ENCODE results near the gene CATSPER4.

Gene CATSPER4

DNA sequence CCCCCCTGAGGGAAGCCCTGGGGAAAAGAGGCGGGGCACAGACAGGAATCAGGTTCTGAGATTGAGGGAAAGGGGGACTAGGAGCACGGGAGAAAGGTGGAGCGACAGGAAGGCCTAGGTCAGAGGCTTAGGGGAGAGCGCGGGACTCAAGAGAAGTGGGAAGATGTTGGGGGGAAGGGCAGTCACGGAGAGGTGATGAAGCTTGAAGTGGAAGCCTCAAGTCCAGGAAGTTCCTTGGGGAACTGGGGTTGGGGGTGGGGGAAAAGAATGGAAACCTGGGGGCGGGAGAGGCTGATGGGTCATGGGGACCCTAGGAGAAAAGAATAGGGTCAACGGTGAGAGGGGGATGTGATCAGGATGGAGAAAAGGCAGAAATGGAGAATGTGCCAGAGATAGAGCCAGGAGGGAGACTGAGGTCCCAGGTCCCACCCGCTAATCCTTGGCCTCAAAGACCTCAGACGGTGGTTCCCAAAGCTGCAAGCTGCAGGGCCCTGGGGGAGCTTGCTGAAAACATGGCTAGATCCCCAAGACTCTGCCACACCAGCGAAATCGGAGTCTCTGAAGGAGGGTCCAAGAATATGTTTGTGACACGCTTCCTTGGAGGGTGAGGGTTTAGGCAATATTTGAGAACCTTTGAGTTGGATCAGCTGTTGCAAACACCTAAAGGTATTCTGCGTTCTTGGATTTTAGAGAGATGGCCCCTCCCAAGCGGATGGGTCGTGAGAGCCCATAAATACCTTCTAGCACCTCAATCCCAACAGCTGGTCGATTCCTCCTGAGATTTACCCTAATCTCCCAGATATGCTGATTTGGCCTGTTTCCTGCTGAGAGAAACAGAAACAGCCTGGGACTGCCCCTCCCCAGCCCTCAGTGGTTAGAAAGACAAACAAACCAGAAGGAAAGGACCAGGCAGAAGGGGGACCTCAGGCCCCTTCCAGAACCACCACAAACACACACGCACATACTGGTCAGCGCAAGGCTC lies 25.2 kb upstream of the CATSPER4 start:
- DNase-seq (ENCODE audit: low read depth) = no peak

DNA sequence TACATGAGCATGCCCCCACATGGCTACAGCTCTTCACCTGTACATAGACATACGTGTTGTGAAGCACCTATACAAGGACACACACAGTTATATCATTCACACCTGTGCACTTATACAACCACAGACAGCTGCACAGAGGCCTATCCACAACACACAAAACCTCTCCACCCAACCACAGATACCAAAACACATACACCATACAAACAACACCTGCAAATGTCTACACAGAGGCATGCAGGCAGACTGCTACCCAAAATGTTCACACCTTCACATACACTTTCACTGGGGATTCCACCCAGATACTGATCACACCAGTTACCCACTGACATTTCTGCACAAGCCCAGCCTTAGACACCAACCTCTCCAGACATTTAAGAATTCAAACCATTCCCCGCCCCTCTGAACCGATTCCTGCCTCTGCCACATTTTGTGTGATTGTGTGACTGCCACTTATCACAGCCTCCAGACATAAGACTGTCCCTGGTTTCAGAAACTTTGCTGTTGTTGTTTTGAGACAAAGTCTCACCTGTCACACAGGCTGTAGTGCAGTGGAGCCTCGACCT lies 23.6 kb upstream of the CATSPER4 start:
- no peak for DNase-seq (ENCODE audit: low read depth)

DNA sequence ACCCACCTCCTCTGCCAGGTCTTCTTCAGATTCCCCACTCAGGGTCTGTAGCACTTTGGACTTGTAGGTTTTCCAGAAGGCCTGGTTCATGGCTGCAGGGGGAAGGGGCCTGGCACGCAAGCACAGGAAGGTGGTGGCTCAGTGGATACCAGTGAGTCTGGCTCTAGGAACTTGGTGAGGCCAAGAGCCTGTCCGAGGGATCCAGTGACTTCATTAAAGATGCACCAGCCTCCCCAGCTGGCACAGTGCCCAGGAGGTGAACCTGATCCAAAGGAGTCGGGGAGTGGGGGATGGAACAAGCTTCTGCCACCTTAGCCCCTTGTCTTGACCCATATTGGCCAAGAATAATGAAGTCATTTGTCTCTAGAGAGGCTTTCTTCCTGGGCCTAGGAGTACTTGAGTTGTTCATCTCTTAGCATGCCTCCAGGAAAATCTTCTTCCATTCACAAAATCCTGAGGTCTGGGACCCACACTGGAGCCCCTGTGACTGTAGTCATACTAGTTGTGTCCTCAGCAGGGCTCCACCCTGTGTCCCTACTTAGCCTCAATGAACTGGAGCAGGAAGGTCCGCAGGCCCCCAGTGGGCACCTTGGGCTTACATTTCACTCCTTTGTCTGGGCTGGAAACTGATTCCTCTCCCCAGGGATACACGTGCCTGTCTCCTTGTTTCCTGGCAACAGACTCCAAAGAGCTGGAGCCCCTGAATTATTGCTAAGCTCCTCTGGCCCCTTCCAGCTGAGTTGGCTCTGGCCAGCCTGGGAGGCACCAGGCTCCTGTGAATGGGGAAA lies 21.8 kb upstream of the CATSPER4 start, which contains the start of gene C1orf232:
TSS of gene C1orf232 (minus strand) at position 554 of the 788 bp plus-strand sequence. CDS start at position 90, 464 bp downstream.
- DNase-seq (ENCODE audit: low read depth) = no peak

DNA sequence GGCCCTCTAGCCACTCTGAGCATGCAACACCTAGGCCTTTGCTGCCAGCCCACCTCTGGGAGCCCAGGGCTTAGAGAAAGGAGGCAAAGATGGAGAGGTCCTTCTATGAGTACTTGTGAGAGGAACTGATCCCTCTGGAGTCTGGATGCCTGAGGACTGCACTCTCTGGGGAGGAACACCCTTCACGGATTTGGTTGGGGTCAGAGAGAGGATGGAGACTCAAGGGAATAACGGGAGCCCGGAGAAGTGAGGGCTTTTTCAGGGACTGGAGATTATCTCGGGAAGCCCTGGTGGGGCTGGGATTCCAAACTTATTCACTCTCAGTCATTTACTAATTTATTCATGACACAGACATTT lies 21.2 kb upstream of the CATSPER4 start:
- no peak for DNase-seq (ENCODE audit: low read depth)

DNA sequence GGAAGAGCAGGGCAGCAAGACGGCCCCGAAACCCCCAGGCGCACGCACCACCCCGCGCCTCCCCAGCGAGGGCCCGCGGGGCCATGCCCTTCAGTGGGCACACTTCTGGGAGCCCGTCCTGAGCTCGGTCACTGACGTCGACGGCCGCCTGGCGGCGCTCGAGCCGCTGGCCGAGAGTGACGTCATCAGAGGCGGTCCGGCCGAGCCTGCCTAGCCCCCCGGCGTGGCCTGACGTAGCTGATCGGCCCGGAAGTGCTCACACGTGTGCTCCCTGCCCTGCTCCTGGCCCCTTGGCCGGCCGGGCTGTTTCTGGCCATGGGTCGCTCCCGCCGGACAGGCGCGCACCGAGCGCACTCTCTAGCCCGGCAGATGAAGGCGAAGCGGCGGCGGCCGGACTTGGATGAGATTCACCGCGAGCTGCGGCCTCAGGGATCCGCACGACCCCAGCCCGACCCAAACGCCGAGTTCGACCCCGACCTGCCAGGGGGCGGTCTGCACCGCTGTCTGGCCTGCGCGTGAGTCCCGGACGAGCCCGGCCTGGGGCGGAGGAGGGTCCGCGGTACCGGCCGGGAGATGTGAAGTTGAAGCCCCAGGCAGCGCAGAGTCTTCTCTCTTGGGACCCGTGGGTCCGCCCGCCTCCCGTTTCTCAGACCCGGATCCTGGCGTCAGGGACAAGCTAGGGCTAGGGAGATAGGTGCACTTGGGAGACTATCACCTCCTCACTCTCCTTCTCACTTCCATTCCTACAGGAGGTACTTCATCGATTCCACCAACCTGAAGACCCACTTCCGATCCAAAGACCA lies 20.5 kb upstream of the CATSPER4 start, which contains the start of gene ZNF593:
TSS of gene ZNF593 (plus strand) at position 240 of the 803 bp plus-strand sequence. CDS start at position 316, 76 bp downstream.
- peak; percentile 28 for DNase-seq (ENCODE audit: low read depth)

DNA sequence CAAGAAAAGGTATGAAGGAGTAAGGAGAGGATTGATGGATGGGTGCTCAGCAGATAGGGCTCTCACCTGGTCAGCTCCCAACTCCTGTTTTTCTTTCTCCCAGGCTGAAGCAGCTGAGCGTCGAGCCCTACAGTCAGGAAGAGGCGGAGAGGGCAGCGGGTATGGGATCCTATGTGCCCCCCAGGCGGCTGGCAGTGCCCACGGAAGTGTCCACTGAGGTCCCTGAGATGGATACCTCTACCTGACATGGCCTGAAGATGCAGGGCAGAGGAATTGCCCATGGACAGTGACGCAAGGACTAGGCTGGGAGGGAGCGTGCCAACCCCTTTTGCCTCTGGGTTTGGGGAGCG lies 20.0 kb upstream of the CATSPER4 start:
- no peak for DNase-seq (ENCODE audit: low read depth)

DNA sequence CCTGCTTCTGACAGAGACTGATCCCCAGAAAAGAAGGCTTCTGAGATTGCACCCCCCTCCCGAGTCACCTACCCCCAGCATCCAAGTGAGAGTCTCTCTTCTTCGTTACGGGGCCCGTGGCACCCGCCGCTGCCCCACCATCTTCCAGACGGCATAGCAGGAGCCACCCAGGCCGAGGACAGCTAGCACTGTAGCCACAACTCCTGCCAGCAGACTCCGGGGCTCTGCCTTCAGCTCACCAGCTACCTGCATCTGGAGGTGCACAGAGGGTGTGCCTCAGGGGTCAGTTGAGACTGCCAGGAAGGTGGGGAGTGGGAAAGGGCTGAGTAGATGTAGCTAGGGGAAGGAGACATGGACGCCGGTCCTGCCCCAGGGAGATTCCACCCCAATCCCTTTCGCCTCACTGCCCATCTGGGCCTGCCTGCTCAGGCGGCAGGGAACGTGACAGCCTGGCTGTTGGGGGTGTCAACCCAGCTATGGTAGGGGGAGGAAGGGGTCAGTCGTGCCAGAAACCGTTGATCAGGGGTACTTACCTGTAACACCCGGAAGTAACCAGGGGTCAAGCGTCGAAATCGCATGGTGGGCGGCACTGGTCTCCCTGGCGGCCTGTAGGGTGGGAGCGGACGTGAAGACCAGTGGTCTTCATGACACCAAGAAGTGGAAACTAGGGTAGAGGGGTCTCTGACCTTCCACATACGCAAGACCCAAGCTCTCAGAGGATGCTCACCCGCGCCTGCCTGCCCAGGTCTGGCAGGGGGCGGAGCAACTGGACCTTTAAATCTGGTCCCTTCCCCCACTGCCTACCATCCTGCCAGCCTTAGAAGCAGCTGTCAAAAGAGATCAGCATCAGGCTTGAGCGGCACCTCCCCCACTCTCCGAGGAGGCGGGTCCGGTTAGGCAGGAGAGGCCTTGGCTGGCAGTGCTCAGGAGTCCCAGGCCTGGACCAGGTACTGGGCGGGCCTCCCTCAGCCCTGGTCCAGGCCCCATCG lies 19.0 kb upstream of the CATSPER4 start, which contains the start of gene ZNF593OS:
TSS of gene ZNF593OS (minus strand) at position 749 of the 989 bp plus-strand sequence. CDS start at position 578, 171 bp downstream.
- no peak for DNase-seq (ENCODE audit: low read depth)

DNA sequence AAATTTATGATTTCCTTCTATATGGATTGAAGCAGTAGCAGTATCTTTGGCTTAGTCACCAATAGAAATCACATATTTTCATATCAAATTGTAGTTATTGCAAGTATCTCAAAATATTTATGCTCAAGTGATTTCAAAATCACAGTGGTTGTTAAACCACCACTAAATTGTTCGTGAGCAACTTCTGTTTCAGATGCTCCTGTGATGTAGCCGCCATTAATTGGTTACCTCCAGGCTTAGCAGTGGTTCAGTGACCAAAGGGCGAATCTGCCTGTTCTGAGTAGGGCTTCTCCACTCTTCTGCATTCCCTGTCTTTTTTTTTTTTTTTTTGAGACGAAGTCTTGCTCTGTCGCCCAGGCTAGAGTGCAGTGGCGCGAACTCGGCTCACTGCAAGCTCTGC lies 15.1 kb upstream of the CATSPER4 start:
- no peak for DNase-seq (ENCODE audit: low read depth)

DNA sequence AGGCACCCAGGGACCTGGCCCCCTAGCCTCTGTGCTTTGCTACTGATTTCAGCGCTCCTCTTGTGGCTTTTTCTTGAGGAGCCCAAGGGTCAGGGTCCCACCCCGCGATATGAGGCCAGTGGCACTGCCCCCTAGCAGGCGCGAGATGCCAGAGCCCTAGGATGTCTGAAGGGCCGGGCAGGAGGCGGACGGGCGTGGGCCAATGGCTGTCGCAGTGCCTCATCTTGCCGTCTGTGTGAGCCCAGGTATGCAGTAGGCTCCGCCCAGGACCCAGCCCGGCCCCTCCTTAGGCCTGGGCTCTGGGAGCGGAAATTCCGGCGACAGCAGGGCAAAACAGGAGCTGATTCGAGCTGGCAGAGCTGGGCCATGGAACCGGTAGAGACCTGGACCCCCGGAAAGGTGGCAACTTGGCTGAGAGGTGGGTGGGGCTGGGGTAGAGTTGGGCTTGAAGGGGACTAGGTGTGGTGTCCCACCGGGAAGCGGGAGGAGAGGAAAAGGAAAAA lies 13.2 kb upstream of the CATSPER4 start, which contains the start of gene CNKSR1:
TSS of gene CNKSR1 (plus strand) at position 310 of the 503 bp plus-strand sequence. CDS start at position 367, 57 bp downstream.
- no peak for DNase-seq (ENCODE audit: low read depth)

DNA sequence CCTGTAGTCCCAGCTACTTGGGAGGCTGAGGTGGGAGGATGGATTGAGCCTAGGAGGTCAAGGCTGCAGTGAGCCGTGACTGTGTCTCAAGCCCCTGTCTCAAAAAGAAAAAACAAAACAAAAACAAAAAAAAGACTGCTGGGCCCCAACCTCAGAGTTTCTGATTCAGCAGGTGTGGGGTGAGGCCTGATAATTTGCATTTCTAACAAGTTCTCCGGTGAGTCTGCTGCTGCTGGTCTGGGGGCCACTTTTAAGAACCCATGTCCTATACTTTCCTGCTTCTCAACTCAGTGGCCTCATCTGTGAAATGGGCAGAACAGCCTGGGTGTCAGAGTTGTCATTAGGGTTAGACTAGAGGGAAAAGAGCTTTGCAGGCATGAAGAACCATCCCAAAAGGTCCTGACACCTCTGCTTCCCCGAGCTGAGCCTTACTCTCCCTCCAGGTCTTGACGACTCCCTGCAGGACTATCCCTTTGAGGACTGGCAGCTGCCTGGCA lies 10.3 kb upstream of the CATSPER4 start:
- DNase-seq (ENCODE audit: low read depth) = no peak

DNA sequence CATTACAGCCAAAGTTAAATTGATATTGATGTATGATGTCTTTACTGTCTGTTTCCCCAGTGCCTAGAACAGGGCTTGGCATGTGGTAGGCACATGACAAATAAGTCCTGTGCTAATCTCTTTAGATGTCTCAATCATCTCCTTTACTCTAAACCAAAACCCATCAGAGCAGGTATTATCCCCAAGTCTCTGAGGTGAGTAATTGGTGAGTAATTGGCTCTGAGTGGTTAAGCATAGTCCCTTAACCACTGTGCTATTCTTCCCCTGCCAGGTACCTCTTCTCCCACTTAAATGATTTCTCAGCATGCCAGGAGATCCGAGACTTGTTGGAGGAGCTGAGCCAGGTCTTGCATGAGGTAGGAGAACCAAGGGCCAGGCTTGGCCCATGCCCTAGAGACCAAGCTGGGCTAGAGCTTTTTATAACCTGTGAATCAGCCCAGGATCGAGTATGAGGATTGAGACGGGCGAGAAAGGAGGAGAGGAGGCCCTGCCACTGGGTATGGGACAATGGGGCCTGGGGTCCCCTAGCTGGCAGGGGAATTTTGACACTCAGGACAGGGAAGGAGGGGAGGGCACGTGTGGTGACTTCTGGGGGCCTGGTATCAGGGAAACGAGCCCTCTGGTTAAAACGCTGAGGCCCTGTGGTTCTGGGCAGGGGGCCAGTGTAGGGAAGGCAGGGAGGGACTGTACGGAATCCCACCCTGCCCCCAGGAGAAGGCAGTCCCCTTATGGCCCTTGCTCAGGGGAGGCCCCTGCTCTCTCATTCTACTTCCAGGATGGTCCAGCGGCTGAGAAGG lies 8.6 kb upstream of the CATSPER4 start:
- no peak for DNase-seq (ENCODE audit: low read depth)

DNA sequence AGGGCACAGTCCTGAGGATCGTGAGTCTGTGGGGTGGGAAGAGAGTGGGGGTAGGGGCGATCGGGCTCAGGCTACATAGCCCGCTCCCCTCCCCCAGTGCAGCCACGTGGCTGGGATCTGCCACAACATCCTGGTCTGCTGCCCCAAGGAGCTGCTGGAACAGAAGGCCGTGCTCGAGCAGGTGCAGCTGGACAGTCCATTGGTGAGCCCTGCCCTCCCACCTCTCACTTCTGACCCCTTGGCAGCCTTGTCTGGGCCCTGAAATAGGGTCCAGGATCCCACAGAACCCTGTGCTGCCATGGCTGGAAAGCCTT lies 8.1 kb upstream of the CATSPER4 start:
- no peak for DNase-seq (ENCODE audit: low read depth)

DNA sequence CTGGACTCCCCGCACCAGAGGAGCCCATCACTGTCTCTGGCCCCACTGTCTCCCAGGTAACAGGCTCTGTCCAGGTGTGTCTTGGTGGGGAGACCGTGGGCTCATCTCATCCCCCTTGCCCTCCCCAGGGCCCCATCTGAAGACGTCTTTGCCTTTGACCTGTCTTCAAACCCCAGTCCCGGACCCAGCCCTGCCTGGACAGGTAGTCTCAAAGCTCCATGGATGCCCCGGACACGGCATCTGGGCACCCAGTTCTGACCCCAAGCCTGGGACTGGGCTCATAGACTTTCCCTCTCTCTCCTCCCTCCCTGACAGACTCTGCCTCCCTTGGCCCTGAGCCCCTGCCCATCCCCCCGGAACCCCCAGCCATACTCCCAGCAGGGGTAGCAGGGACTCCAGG lies 6.3 kb upstream of the CATSPER4 start:
- DNase-seq (ENCODE audit: low read depth) = no peak

DNA sequence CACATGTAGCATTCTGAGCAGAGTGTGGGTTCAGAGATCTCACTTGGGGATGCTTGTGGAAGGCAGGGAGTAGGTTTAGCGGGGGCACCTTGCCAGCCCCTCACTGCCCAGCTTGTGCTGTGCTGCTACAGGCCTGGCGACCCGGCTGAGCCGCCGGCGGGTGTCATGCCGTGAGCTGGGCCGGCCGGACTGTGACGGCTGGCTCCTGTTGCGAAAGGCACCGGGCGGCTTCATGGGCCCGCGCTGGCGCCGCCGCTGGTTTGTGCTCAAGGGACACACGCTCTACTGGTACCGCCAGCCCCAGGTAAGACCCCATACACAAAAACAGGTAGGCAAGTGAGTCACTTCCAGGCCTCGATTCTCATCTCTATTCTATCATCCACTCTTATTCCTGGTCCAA lies 5.5 kb upstream of the CATSPER4 start:
- no peak for DNase-seq (ENCODE audit: low read depth)

DNA sequence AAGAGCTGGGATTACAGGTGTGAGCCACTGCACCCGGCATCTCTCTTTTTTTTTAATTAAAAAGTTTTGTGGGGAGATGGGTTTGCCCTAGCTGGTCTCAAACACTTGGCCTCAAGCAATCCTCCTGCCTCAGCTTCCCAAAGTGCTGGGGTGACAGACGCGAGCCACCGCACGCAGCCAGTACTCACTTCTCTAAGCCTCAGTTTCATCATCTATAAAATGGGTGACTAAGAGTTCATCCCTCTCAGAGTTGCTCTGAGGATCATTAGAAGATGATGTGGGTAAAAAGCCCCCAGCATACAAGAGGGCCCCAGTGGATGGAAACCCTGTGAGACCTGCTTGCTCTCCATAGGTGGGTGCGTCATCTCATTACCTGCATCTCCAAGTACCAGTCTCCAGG lies 2.5 kb upstream of the CATSPER4 start:
- no peak for DNase-seq (ENCODE audit: low read depth)

DNA sequence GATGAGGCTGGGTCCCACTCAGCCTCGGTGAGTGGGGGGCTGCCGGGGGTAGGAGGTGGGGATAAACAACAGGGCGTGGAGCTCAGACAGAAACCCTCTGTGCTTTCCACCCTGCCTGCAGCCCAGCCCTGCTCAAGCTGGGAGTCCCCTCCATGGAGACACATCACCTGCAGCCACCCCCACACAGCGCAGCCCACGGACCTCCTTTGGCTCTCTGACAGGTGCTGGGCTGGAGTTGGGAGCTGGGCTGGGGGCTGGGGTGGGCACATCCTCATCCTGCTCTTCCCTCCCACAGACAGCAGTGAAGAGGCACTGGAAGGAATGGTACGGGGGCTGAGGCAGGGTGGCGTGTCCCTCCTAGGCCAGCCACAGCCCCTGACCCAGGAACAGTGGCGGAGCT lies 1.9 kb upstream of the CATSPER4 start:
- DNase-seq (ENCODE audit: low read depth) = no peak

DNA sequence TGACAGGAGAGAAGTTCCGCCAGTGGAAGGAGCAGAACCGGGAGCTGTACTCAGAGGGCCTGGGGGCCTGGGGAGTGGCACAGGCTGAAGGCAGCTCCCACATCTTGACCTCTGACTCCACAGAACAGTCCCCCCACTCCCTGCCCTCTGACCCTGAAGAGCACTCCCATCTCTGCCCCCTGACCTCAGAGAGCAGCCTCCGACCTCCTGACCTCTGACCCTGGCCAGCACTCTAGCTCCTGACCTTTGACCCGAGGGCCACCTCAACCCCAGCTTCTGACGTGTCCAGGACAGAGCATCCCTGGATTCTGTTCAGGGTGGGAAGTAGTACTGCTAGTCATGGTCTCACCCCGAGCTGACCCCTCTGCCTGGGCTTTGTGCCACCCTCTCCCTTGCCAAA lies 1.1 kb upstream of the CATSPER4 start:
- no peak for DNase-seq (ENCODE audit: low read depth)

DNA sequence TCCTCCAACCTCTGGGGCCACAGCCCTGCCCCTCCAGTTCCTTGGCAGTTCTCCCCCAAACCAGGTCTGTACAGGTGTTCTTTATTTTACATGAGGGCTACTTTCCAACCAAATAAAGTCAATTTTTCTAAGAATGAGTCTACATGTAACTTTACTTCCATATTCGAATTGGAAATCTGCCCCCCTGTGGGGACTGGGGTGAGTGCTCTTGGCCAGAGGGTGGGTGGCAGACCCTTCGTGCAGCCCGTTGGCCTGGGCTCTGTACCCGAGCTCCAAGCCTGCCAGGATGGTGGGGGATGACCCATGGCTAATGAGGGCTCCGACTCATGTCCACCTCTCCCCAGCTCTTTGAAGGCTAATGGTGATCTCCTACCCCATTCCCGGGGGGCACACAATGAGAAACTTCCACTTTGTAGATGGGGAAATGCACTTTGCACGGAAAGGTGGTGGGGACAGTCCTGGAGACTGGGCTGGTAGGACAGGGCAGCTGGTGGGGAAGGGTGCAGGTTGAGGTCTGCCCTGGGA lies 589 bp upstream of the CATSPER4 start:
- DNase-seq (ENCODE audit: low read depth) = no peak

DNA sequence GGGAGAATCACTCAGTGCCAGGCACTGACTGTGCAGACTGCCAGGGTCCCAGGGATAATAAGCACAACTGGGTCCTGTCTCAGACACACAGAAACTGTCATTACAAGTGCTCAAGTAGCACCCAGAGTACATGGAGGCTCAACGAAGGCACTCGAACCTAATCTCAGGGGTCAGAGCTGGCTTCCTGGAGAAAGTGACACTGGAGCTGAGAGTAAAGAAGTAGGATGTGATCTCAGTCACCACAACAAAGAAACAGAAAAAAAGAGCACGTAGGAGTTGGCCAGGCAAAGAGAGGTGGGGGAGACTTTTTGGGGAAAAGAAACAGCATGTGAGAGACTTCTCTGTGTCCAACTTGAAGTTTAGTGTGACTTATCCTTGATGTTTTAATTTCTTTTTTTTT lies 1.3 kb downstream of the CATSPER4 start:
- DNase-seq (ENCODE audit: low read depth) = no peak
